Measurements from ENCODE around the gene SELENOV.

The SELENOV gene

DNA sequence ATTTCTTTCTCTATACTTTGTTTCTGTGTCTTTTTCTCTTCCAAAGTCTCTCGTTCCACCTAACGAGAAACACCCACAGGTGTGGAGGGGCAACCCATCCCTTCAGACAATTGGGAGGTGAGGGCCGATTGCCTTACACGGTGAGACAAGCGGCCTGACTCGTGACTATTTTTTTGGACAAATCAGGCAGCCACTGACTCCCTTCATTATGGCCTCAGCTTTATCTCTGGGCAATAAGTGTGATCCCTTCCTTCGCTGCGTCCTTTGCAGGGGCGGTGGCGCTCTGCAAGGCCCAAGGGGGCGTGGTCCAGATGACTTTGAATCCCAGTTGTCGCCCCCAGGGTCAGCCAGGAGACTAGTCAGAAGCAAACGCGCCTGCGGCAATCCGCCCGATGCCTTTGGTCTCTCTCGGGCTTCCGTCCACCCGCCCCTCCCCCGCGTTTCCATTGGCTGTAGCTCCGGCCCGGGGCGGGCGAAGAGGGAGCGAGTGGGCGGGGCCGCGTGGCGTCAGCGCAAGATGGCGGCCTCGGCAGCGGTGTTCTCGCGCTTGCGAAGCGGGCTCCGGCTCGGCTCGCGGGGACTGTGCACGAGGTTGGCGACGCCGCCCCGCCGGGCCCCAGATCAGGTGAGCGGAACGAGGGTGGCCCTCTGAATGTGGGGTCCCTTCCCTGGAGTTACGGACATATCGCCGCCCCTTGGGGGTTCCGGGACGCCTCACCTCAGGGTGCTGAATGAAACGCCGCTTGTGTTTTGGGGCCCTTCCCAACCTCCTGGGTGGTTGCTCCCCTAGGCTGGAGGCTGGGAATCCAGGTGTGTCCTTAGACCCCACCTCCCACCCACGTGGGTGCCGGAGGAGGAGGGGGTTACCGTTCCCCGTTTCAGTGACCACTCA lies 34.4 kb upstream of the SELENOV start, which contains the start of gene TIMM50:
TIMM50 (plus strand) TSS at position 502 of the 892 bp plus-strand sequence; CDS start at position 518, 16 bp downstream.
- in situ Hi-C loops (cut with MboI; ENCODE audit: low pct_unique_long_range_greater_than_20kb, low sequenced_read_pairs, unreplicated experiment): no loop called here
- peak; percentile 94 for DNase-seq (ENCODE audit: low spot score)
- TF ChIP-seq, protein P1, sequence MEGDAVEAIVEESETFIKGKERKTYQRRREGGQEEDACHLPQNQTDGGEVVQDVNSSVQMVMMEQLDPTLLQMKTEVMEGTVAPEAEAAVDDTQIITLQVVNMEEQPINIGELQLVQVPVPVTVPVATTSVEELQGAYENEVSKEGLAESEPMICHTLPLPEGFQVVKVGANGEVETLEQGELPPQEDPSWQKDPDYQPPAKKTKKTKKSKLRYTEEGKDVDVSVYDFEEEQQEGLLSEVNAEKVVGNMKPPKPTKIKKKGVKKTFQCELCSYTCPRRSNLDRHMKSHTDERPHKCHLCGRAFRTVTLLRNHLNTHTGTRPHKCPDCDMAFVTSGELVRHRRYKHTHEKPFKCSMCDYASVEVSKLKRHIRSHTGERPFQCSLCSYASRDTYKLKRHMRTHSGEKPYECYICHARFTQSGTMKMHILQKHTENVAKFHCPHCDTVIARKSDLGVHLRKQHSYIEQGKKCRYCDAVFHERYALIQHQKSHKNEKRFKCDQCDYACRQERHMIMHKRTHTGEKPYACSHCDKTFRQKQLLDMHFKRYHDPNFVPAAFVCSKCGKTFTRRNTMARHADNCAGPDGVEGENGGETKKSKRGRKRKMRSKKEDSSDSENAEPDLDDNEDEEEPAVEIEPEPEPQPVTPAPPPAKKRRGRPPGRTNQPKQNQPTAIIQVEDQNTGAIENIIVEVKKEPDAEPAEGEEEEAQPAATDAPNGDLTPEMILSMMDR (IDR thresholded peaks at IDR 0.05; ENCODE audit: extremely low read depth, insufficient read depth, missing control alignments): no peak

DNA sequence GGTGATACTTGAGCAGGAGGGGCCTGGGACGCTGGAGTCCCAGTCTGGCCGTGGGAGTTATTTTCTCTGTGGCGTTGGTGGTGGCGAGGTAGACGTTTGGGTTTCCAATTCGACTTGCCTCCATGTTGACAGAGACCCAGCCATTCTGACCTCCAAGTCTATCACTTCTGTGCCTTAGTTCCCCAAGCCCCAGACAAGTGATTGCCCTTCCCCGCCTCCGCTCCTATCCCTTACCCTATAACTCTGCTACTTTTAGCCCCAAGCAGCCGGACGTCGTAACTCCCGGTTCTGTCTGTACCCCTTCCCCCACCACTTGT lies 33.8 kb upstream of the SELENOV start:
- DNase-seq (ENCODE audit: low spot score): no peak
- TF ChIP-seq, protein P1 (IDR thresholded peaks at IDR 0.05; ENCODE audit: extremely low read depth, insufficient read depth, missing control alignments): no peak
- in situ Hi-C loops (cut with MboI; ENCODE audit: low pct_unique_long_range_greater_than_20kb, low sequenced_read_pairs, unreplicated experiment): no loop called here

DNA sequence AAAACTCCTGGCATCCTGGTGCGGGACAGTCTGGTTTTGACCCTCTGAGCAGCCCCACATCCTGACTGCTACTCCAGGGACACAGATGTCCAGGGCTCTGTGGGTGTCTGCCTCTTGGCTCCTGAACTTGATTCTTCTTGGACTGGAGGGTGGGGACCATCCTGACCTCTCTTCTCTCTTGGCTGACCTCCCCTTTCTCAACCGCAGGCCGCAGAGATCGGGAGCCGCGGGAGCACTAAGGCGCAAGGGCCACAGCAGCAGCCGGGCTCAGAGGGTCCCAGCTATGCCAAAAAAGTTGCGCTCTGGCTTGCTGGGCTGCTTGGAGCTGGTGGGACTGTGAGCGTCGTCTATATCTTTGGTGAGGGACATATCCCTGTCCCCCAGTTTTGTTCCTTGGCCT lies 33.3 kb upstream of the SELENOV start:
- in situ Hi-C loops (cut with MboI; ENCODE audit: low pct_unique_long_range_greater_than_20kb, low sequenced_read_pairs, unreplicated experiment): no loop called here
- DNase-seq (ENCODE audit: low spot score): no peak
- TF ChIP-seq, protein P1 (IDR thresholded peaks at IDR 0.05; ENCODE audit: extremely low read depth, insufficient read depth, missing control alignments): no peak

DNA sequence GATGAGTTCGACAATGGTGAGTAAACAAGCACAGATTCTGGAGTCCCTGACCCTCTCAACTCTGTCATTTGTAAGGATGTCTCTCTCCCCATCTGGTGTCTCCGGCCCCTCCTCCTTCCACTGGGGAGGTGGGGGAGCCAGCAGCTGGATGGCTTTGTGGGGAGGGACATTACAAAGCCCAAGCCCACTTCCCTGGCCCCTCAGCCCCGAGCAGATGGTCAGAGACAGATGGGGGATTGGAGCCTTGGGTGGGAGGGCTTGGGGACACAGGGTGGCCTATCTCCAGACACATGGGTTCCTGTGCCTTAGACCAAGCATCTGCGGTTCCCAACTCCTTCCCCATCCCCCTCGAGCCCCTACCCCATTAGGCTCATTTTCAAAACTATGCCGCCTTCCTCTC lies 31.8 kb upstream of the SELENOV start:
- TF ChIP-seq, protein P1 (IDR thresholded peaks at IDR 0.05; ENCODE audit: extremely low read depth, insufficient read depth, missing control alignments): no peak
- DNase-seq (ENCODE audit: low spot score): no peak
- in situ Hi-C loops (cut with MboI; ENCODE audit: low pct_unique_long_range_greater_than_20kb, low sequenced_read_pairs, unreplicated experiment): no loop called here

DNA sequence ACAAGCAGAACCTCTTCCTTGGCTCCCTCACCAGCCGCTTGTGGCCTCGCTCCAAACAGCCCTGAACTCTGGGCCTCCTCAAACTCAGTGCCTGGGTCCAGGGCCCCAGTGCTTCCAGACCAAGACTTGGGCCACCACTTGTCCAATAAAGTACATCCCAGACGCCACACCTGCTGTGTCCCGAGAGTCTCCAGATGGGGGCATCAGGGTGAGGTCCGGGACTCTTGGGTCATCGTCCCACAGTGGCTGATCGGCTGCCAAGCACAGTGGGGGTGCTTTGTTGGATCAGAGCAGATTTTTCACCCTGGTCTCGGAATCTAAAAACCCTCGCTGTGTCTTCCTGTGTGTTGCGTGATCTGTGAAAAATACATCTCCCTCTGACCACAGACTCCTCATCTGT lies 25.2 kb upstream of the SELENOV start:
- DNase-seq (ENCODE audit: low spot score): no peak
- TF ChIP-seq, protein P1 (IDR thresholded peaks at IDR 0.05; ENCODE audit: extremely low read depth, insufficient read depth, missing control alignments): no peak
- in situ Hi-C loops (cut with MboI; ENCODE audit: low pct_unique_long_range_greater_than_20kb, low sequenced_read_pairs, unreplicated experiment): no loop called here

DNA sequence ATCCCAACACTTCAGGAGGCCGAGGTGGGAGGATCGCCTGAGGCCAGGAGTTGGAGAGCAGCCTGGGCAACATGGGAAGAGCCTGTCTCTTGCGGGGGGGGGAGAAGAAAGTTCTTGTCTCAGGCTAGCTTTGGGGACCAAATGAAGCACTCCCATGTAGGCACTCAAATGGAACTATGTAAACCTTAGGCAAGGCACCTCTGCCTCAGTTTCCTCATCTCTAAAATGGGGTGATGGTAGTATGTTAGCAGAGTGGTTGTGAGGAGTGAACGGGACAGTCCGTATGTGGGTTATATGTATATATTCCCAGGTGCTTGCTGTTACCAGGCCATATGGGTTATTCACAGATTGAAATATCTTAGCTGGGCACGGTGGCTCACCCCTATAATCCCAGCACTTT lies 22.7 kb upstream of the SELENOV start:
- no peak for DNase-seq (ENCODE audit: low spot score)
- TF ChIP-seq, protein P1 (IDR thresholded peaks at IDR 0.05; ENCODE audit: extremely low read depth, insufficient read depth, missing control alignments): no peak
- in situ Hi-C loops (cut with MboI; ENCODE audit: low pct_unique_long_range_greater_than_20kb, low sequenced_read_pairs, unreplicated experiment): no loop called here
